K562 (cell line): ENCODE measurements around the gene ANTKMT. TPM values are rescaled to one million over a fixed set of nuclear protein-coding genes. Genes with fewer than 3 reads are reported as not detected.

Experiments used
- ARHGAP35 ChIP-seq: fragments of 450-650 bp; IDR thresholded peaks from 2 replicates; pipeline ENCODE4 v1.6.1; 2018; ENCODE audit not compliant: partially characterized antibody
- CBX1 ChIP-seq: sonication (generic); IDR thresholded peaks from 2 replicates; pipeline ENCODE4 v1.6.1; 2016; ENCODE audit warnings: antibody characterized with exemption, low read depth, mild to moderate bottlenecking
- EGR1 ChIP-seq: fragments of 450-650 bp; conservative IDR thresholded peaks from 2 replicates; pipeline ENCODE4 v1.6.1; 2017; ENCODE audit warnings: mild to moderate bottlenecking
- FOXA3 ChIP-seq, 2 experiments: fragments of 450-650 bp in 1 of 2; sonication (generic) in 1 of 2; formaldehyde crosslinking; IDR thresholded peaks in 1 of 2; conservative IDR thresholded peaks in 1 of 2; 2 replicates each; pipeline versions ENCODE4 v1.4.0 to v1.8.0; 2020 to 2022; ENCODE audit warnings: mild to moderate bottlenecking in 2 of 2, missing genetic modification reagents in 1 of 2
- HNRNPL ChIP-seq: fragments of 200-400 bp; formaldehyde crosslinking; IDR thresholded peaks from 2 replicates; pipeline ENCODE4 v1.6.1; 2017; ENCODE audit warnings: low read depth, mild to moderate bottlenecking, low read length
- MAFF ChIP-seq: IDR thresholded peaks from 2 replicates; pipeline ENCODE4 v1.6.1; 2012; ENCODE audit warnings: low read length, improper control_type of control experiment
- MAFK ChIP-seq: IDR thresholded peaks from 2 replicates; pipeline ENCODE4 v1.6.1; 2011; ENCODE audit warnings: low read length, improper control_type of control experiment
- NCOA1 ChIP-seq: fragments of 450-650 bp; IDR thresholded peaks from 2 replicates; pipeline ENCODE4 v1.6.1; 2016; ENCODE audit warnings: low read depth
- SMAD2 ChIP-seq: fragments of 150-350 bp; IDR thresholded peaks from 2 replicates; pipeline ENCODE4 v1.6.1; 2014; ENCODE audit warnings: low read depth, mild to moderate bottlenecking, low read length
- ZFX ChIP-seq: sonication (generic); formaldehyde crosslinking; IDR thresholded peaks from 2 replicates; pipeline ENCODE4 v1.8.0; 2022; ENCODE audit warnings: mild to moderate bottlenecking, missing genetic modification reagents, moderate library complexity
- ZNF354B ChIP-seq: fragments of 250-450 bp; sonication (Bioruptor Pico); IDR thresholded peaks from 2 replicates; pipeline ENCODE4 v1.4.0; 2020
- ZNF707 ChIP-seq: fragments of 250-450 bp; sonication (Bioruptor Pico); conservative IDR thresholded peaks from 2 replicates; pipeline ENCODE4 v1.8.0; 2022; ENCODE audit warnings: inconsistent platforms, mild to moderate bottlenecking, moderate library complexity
- polyA plus RNA-seq, 8 experiments: library from polyadenylated mRNA; depleted of rRNA in 4 of 8; stranded (reverse) in 5 of 8; unstranded in 3 of 8; fragments of >200 nt; fragmentation: Nextera tagmentation in 2 of 8; fragmentation: Illumina TruSeq in 1 of 8; extraction: Ambion mirVana in 2 of 8; extraction: Trizol in 1 of 8; gene quantifications; 2 replicates each; pipeline versions ENCODE4 v1.2.1 to v1.2.3, GENCODE V29; 2011 to 2014; ENCODE audit warnings: inconsistent platforms in 1 of 8, missing spikeins in 1 of 8
- total RNA-seq, 7 experiments: library from RNA; depleted of rRNA in 6 of 7; stranded (reverse); fragments of >200 nt in 6 of 7; fragmentation: Illumina TruSeq in 2 of 7; extraction: Trizol in 2 of 7; gene quantifications; 2 replicates each; pipeline versions ENCODE4 v1.2.1 to v1.2.3, GENCODE V29; 2011 to 2021; ENCODE audit warnings: low replicate concordance in 1 of 7
- TF ChIP-seq, protein P1 (sequence below): fragments of 450-650 bp; conservative IDR thresholded peaks from 2 replicates; pipeline ENCODE4 v1.6.1; 2016; ENCODE audit warnings: missing genetic modification characterization, low read depth, mild to moderate bottlenecking, missing compliant biosample characterization, moderate library complexity
- TF ChIP-seq, protein P2 (sequence below): sonication (generic); formaldehyde crosslinking; IDR thresholded peaks from 2 replicates; pipeline ENCODE4 v1.8.0; 2022; ENCODE audit warnings: missing genetic modification reagents, mild to moderate bottlenecking, borderline replicate concordance
- TF ChIP-seq, protein P3 (sequence below): fragments of 200-800 bp; sonication (Bioruptor generic); IDR thresholded peaks from 2 replicates; pipeline ENCODE4 v1.6.1; 2017; ENCODE audit warnings: missing genetic modification characterization, missing compliant biosample characterization
- TF ChIP-seq, protein P4 (sequence below): fragments of 250-450 bp; sonication (Bioruptor Pico); IDR thresholded peaks from 2 replicates; pipeline ENCODE4 v1.4.0; 2020

The ANTKMT gene
- total and polyA plus RNA-seq, 9 of the 15 experiments (the other 6 are each of a cell fraction or from before 2014, with no cell fraction given), result 0.58 to 217 (median 19.1) TPM

DNA sequence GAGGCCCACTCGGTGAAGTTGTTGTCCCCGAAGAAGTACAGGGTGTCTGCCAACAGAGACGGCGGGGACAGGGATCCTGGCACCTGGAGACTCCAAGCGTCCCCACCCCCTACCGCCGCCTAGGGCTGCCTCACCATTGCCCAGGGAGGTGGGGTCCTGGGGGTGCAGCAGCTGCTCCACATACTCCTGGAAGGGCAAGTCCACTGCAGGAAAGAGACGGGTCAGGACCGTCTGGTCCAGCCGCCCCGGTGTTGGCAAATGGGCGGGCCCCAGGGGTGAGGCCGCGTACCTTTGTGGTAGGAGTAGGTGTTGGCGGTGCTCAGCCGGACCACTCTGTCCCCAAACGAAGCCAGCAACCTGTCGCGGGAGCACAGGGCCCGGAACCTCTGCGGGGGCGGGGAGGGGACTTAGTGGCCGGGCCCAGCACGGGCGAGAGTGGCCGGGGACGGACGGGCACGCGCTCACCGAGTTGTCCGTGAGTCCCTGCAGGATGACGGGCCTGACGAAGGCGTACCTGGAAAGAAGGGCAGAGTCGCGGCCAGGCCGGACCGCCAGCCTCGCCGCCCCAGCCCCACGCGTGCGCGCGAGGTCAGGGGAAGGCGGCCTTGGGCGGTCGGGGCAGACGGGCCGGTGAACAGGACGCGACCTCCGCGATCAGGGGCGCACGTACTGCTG lies 37.4 kb upstream of the ANTKMT start (continued):
- TF ChIP-seq SMAD2 (no peak), CBX1 (peak; percentile 20; the same call in 1 of the 2 replicates), NCOA1 (no peak), HNRNPL (0 out of 2 replicates have a peak, but pooled peaks have one; percentile 50), FOXA3 (CRISPR knock-in tag; conservative IDR thresholded peaks at IDR 0.05 in 1 of 2, IDR thresholded peaks at IDR 0.05 in 1 of 2) (0 out of 4 replicates have a peak, but pooled peaks of 1 of the 2 experiments have one; percentile 14), MAFF (no peak), MAFK (no peak), EGR1 (peak; percentile 89), ARHGAP35 (no peak), ZNF707 (CRISPR knock-in tag) (no peak), ZFX (CRISPR knock-in tag) (peak; percentile 59), ZNF354B (CRISPR knock-in tag) (no peak)
- TF ChIP-seq, protein P1, sequence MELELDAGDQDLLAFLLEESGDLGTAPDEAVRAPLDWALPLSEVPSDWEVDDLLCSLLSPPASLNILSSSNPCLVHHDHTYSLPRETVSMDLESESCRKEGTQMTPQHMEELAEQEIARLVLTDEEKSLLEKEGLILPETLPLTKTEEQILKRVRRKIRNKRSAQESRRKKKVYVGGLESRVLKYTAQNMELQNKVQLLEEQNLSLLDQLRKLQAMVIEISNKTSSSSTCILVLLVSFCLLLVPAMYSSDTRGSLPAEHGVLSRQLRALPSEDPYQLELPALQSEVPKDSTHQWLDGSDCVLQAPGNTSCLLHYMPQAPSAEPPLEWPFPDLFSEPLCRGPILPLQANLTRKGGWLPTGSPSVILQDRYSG, result no peak
- TF ChIP-seq, protein P2, sequence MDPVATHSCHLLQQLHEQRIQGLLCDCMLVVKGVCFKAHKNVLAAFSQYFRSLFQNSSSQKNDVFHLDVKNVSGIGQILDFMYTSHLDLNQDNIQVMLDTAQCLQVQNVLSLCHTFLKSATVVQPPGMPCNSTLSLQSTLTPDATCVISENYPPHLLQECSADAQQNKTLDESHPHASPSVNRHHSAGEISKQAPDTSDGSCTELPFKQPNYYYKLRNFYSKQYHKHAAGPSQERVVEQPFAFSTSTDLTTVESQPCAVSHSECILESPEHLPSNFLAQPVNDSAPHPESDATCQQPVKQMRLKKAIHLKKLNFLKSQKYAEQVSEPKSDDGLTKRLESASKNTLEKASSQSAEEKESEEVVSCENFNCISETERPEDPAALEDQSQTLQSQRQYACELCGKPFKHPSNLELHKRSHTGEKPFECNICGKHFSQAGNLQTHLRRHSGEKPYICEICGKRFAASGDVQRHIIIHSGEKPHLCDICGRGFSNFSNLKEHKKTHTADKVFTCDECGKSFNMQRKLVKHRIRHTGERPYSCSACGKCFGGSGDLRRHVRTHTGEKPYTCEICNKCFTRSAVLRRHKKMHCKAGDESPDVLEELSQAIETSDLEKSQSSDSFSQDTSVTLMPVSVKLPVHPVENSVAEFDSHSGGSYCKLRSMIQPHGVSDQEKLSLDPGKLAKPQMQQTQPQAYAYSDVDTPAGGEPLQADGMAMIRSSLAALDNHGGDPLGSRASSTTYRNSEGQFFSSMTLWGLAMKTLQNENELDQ (CRISPR knock-in tag), result no peak
- TF ChIP-seq, protein P3, sequence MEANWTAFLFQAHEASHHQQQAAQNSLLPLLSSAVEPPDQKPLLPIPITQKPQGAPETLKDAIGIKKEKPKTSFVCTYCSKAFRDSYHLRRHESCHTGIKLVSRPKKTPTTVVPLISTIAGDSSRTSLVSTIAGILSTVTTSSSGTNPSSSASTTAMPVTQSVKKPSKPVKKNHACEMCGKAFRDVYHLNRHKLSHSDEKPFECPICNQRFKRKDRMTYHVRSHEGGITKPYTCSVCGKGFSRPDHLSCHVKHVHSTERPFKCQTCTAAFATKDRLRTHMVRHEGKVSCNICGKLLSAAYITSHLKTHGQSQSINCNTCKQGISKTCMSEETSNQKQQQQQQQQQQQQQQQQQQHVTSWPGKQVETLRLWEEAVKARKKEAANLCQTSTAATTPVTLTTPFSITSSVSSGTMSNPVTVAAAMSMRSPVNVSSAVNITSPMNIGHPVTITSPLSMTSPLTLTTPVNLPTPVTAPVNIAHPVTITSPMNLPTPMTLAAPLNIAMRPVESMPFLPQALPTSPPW (CRISPR knock-in tag), result no peak
- TF ChIP-seq, protein P4, sequence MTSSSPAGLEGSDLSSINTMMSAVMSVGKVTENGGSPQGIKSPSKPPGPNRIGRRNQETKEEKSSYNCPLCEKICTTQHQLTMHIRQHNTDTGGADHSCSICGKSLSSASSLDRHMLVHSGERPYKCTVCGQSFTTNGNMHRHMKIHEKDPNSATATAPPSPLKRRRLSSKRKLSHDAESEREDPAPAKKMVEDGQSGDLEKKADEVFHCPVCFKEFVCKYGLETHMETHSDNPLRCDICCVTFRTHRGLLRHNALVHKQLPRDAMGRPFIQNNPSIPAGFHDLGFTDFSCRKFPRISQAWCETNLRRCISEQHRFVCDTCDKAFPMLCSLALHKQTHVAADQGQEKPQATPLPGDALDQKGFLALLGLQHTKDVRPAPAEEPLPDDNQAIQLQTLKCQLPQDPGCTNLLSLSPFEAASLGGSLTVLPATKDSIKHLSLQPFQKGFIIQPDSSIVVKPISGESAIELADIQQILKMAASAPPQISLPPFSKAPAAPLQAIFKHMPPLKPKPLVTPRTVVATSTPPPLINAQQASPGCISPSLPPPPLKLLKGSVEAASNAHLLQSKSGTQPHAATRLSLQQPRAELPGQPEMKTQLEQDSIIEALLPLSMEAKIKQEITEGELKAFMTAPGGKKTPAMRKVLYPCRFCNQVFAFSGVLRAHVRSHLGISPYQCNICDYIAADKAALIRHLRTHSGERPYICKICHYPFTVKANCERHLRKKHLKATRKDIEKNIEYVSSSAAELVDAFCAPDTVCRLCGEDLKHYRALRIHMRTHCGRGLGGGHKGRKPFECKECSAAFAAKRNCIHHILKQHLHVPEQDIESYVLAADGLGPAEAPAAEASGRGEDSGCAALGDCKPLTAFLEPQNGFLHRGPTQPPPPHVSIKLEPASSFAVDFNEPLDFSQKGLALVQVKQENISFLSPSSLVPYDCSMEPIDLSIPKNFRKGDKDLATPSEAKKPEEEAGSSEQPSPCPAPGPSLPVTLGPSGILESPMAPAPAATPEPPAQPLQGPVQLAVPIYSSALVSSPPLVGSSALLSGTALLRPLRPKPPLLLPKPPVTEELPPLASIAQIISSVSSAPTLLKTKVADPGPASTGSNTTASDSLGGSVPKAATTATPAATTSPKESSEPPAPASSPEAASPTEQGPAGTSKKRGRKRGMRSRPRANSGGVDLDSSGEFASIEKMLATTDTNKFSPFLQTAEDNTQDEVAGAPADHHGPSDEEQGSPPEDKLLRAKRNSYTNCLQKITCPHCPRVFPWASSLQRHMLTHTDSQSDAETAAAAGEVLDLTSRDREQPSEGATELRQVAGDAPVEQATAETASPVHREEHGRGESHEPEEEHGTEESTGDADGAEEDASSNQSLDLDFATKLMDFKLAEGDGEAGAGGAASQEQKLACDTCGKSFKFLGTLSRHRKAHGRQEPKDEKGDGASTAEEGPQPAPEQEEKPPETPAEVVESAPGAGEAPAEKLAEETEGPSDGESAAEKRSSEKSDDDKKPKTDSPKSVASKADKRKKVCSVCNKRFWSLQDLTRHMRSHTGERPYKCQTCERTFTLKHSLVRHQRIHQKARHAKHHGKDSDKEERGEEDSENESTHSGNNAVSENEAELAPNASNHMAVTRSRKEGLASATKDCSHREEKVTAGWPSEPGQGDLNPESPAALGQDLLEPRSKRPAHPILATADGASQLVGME (CRISPR knock-in tag), result no peak
